KG1 (cell line): ENCODE results near the gene NAA50.

Source experiments
- DNase-seq: peaks from one replicate; lab custom pipeline; 2025; lab: John Stamatoyannopoulos, UW

The NAA50 gene

DNA sequence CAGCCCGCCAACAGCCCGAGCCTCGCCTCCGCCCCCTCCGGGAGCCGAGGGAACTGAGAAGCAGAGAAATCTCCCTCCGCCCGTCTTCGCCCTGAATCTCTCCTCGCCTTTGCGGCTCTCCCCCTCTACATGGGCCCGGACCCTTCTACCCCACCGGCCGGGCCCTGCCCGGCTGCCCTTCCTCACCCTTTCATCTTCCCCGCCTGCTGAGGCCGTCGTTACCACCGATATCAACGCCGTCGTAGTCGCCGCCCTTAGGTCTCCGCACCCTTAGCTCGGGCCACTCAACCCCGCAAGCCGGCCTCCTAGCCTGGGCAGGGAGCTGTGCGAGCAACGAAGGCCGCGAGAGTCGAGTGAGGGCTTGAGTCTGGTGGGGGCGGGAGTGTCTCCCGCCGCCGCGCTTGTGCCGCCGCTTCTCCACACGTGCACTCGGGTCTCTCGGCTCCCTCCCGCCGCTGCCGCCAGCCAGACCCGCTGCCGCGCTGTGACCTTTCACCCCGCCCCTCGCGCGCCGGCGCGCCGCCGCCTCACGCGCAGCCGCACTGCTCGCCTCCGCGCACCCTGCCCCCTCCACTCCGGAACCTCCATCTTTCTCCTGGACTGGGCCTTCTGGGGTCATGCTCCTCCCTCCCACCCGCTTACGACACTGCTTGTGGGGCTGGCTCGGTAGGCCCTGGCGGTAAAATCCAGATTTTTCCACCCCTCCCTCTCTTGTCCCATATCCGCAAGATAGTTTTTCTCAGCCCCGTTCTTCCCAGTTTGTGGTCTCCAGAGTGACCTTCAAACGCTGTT is at the start of gene NAA50:
NAA50 (minus strand) TSS at position 494 of the 792 bp plus-strand sequence; CDS start at position 194, 300 bp downstream.
- DNase-seq = peak; percentile 88

DNA sequence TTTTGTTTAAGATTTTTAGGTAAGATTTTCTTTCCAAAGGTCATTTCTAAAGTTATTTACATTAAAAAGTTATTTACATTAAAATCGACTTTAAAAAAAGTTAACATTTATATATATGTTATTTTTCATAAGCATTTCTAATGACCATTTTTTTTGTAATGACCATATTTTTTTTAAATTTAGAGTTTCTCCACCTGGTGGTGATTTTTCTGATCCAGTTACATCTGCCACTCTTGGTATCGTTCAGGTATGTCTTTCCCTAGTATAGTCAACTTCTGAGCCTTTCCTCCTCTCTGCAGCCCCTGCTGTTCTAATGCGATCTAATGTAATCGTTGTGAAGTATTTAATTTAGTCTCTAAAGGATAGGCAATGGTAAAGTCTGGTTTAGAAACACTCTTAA is 49.6 kb upstream of the NAA50 start:
- no peak for DNase-seq

DNA sequence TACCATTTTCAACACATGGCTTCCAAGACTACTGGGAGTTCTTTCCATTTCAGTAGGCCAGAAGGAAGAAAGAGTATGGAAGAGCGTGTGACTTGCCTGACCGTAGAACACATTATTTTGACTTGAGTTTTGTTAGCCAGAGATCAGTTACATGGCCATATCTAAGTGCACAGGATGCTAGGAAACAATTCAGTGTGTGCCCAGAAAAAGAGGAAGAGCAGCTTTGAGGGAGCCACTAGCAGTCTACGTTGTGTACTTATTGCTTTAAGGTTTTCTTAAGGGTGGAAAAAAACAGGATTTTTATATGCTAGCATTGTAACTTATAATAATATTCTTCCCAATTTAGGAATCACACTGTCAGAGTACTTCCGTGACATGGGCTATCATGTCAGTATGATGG is 48.5 kb upstream of the NAA50 start:
- DNase-seq = no peak

DNA sequence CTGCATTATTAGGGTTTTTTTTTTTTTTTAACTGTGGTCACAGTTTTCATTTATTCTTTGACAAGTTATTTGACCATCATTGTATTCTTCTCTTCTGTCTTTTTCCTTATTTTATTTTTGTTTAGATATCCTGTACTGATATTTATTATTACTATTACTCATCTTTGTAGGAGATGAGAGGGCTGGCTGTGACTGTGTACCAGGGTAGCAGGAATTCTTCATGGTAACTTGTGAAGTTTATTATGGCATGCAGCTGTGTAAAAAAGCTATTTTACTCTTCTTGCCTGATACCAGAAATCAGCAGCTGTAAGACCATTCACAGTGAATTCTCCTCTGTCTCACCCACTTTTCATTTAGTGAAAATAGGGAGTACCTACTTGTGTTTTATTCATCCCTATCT is 45.3 kb upstream of the NAA50 start:
- no peak for DNase-seq

DNA sequence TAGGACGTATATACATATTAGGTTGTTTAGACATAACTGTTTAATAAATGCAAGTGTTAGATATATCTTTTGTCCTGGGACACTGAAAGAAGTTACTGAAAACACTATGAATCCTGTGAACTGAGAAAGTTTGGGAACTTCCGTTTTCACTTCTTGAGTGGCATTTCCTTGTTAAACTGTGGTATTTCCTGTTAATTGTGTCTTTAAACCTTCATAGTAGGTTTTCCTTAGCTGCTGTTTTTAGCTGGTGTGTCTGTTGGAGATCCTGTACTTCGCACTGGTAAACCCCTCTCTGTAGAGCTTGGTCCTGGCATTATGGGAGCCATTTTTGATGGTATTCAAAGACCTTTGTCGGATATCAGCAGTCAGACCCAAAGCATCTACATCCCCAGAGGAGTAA is 37.9 kb upstream of the NAA50 start:
- no peak for DNase-seq

DNA sequence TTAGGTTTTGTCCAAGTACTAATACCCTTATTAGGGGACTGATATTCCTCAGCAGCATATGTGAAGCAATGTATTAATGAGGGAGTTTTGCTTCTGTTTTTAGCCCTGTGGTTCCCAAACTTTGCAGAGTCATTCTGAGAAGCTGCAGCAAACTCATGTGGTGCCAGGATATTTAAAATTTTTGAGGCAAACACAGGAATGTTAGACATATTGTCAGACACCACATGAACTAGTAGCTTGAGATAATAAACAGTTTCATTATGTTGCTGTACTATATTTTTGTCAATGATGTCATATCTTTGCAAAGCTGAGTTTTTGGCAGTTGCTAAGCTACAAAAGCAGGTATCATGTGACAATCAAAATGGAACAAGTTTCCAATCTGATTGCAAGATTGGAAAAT is 37.4 kb upstream of the NAA50 start:
- DNase-seq = no peak

DNA sequence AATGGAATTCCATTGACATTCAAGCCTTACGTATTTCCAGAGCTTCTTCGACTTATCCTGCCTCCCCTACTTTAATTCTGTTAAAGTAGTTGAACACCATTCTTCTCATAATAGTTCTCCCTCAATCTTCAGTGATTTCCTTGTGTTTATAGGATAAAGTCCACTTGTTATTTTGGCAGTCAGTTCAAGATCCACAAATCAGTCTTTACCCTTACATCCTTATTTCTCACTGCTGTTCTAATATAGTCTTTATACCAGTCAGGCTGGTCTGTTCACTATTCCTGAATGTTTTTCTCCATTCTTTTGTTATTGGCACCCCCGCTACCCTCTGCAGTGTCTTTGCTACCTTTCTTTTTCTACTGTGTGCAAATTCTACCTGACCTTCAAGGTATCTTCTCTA is 30.5 kb upstream of the NAA50 start:
- DNase-seq = no peak

DNA sequence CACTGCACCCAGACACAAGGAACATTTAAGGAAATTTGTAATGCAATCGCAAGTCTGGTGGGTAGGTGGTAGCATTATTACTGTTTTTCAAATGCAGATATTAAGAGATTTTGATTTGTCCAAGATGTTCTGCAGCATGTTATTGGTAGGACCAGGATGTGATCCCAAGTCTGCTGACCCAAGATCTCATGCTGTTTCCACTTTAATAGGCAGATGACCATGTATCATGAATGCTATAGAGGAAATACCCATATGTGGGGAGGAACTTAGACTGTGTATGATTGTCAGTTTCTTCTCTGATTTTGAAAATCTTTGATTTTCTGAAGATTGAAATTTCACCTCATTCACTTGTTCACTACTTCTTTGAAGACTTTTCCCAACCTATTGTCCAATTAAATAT is 29.5 kb upstream of the NAA50 start:
- DNase-seq = no peak

DNA sequence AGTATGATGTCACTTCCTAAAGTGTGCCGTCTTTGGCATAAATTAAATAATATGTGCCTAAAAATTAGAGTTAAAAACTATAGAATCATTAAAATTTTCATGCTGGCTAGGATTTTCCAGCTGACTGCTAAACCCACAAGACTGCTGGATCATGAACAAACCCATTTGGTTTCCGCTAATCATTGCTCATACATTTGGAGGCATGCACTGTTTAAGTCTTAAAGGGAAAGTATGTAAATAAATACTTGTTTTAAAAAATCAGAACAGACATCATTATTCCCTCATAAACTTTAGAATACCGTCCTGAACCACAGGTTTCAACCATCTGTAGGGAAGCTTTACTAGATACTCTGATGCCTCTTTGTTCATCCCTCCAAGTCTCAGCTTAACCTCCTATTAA is 27.3 kb upstream of the NAA50 start:
- DNase-seq = no peak

DNA sequence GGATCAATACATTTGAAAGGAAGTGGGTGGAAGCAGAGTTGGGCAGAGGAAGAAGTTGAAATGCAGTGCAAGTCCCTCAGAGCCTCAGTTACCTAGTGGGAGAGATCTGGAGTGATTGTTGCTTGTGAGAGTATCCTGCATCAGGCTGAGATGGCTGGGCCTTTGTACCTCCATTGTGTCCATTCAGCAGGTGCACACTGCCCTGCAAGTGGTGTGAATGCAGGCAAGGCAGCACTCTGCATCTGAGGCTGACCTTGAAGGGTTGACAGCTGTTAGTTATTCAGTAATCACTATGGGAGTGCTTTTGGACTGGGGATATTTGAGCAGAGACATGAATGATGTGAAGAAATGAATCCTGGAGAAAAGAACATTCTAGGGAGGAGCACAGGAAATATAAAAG is 25.9 kb upstream of the NAA50 start:
- no peak for DNase-seq

DNA sequence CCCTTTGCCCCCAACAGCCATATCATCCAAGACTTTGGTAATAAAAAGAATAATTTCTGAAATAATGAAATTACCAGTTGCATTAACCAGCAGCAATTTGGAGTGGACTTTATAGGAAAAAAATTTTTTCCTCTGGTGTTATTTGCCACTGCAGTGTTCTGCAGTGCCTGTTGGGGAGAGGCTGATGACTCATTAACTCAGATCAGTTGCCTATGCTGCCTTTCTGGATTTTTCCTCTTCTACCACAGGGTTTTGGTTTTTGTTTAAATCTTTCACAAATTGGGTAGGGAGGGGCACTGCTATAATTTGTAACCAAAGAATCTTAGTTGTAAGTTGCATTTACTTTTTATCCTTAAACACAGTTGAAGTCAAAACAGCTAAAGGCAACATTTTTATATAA is 23.5 kb upstream of the NAA50 start:
- DNase-seq = no peak

DNA sequence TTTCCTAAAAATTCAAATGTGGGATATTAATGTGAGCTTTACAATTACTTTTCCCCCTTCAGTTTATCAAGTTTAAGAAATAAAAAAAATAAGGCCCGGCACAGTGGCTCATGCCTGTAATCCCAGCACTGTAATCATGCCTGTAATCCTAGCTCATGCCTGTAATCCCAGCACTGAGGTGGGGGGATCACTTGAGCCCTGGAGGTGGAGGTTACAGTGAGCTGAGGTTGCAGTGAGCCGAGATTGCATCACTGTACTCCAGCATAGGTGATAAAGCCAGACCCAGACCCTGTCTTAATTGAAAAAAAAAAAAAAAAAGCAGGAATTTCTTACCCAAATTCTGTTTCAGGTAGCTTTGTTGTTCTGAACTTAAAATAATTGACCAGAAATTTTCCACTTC is 18.6 kb upstream of the NAA50 start:
- no peak for DNase-seq

DNA sequence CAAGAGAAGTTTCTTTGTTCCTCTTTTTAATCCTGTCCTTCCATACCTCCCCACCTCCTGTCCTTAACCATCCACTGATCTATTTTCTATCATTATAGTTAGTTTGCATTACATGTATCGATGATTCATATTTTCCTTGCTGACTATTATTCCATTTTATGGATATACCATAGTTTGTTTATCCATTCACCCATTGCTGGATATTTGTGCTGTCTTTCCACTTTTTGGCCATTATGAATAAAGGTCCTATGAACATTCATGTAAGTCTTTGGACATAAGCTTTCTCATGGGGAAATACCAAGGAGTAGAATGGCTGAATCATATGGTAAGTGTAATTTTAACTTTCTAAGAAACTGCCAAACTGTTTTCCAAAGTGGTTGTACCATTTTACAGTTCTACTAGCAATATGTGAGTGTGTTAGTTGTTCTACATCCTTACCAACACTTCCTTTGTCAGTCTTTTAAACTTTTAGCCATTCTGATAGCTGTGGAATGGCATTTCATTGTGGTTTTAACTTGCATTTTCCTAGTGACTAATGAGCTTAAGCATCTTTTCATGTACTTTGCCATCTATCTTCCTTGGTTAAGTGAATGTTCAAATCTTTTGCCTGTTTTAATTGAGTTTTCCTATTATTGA is 12.5 kb upstream of the NAA50 start:
- DNase-seq = no peak

DNA sequence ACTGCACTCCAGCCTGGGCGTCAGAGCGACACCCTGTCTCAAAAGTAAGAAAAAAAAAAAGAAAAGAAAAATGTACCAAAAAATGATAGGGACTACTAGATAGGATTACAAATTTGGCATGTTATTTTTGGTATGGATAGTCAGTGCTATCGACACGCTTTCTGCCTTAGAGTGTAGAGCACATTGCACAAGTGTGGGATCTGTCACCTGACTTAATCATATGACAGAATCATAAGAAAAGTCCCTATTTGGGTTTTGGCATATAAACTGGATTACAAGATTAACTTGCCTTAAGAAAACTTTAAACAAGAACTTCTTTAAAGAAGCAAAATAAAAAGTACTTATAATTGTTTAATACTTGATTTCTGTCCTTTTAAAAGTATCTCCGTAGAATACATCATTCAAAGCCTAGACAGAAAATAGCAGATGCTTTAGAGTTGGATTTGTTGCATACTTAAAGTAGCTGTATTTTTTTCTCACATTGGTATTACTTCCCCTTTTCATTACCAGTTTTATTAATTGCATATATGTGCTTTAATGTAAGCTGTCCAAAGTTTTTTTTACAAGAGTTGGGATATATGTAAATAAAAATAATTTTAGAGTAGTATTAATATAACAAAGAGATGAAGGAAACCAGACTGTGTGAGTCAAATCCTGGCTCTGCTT is 8.6 kb upstream of the NAA50 start:
- DNase-seq = no peak

DNA sequence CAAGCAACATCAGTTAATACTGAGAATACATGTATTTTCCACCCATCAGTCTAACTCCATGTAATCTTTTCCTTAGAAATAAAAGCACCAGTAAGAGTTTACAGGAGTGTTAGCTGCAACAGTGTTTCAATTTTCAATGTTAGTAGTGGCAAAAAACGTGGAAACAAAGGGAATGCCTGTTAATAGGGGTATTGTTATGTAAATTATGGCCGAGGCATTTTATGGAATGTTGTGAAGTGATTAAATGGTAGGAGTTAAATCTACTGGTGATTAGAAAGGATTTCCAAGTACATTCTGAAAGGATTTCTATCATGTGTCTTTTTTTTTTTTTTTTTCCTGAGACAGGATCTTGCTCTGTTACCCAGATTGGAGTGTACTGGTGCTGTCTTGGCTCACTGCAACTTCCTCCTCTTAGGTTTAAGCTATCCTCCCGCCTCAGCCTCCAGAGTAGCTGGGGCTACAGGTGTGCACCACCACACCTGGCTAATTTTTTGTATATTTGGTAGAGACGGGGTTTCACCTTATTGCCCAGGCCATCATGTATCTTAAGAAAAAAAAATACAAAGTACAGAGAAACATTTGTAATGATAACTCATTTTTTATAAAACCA is 7.4 kb upstream of the NAA50 start:
- no peak for DNase-seq

DNA sequence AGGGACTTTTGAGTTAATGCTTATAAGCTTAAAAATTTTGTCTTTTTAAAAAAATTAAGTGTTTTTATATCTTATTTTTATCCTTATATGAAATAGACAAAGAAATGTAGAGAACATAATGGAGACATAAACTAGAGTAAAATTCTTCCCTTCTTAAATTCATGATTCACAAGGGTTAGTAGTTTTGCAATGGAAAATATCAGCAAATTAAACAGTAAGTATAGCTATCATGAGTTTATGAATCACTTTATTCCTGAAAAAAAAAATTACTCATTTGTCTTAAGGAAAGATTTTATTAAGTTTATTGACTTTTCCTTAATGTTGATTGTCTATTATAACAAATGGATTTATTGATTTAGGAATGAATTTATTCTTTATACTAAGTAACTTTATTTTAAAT is 5.1 kb upstream of the NAA50 start:
- no peak for DNase-seq

DNA sequence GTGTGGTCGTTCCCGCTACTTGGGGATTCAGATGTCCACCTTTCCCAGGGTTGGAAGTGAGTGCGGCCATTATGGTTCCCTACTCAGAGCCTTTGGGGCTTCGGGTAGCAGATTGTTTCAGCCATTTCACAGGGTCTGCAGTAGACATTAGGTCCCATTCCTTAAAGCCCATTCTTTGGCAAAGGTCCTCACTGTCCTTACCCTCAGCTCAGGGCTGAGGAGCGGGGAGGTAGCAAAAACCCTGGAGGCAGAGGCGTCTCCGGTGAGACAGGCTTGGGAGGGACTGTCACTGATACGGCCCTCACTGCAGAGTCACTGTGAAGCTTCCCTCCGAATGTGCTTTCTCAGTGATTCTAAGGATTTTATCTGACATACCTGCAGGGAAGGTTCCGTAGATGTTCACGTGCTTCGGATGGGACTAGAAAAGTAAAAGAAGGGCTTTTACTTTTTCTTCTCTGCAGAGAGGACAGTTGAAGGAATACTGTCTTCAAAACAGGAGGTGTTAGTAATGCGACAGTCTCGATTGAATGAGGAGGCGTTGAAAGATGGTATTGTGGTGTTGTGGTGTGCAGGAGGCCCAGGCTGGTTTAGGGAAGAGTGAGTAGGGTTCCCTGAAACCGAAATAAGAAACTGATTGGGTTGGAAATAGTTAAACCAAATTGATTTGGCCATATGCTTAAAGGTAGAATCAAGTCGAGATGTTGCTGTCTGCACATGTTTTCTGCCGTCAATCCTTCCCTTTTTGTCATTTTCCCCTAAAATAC is 1.4 kb upstream of the NAA50 start:
- DNase-seq = no peak

DNA sequence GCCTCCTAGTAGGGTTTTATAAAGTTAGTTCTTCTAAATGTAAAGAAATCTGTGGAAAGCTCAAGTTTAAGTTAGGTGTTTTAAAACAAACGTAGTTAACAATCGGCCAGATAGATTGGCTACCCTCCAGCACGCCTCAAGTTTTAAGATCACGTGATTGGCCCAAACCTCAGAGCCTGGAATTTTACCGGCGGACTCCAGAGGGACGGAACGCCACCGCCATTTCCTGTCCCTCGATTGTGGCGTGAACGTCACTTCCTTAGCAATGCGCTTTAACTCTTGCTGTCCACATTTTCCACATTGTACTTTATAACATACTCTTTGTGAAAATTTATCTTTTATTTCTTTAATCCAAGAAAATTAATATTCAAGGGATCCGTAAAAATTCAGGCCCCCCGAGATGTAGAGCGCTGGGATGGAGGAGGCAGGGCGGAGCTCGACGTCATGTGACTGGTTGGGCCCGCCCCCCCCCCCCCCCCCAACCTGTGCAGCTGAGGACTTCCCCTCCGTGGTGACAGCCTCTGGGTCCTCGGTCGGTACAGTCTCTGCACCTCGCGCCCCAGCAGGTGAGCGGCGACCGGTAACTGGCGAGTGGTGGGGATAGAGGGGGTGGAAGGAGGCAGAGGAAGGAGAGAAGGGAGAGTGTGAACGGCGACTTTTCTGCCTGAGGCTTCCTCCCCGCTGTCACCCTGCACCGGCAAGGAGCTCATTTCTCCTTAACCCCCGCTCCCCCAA is 666 bp upstream of the NAA50 start, which contains the start of gene ATP6V1A:
ATP6V1A (plus strand) TSS at position 488 of the 735 bp plus-strand sequence. CDS start 31,719 bp downstream, outside the sequence.
- peak; percentile 87 for DNase-seq

DNA sequence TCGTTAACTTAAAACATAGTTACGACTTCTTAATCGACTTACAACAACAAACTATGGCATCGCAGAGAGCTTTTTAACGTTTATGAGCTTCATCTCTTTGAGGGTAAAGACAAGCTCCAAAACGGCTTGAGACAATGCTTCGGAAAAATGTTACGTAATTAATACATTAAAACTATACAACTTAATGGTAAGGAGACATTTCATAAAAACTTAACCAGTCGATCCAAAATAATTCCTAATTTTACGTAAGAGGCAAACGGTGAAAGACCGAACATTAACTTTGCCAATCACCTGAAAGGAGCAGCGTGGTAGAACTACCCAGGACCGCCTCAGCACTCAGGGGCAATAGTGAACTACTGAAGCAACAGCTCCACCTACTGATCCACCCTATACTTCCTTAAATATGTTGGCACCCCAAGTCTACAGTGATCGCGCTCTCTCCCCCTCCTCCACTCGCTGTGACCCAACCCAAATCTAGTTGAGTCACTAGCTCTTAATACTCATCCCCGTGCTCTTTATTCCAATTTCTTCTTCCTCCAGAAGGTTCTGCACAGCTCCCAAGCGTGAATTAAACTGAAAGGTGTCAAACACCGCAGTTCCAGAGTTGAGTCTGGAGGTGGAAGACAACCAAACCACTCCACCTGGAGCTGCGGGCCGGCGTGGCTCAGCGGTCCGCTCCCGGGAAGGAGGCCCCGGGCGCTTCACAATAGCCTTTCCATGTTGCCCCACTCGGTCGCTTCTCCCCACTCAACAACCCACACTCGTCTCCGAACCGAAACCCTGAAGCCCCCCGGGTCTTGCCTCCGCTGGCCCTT is 901 bp downstream of the NAA50 start:
- DNase-seq = peak; percentile 85

DNA sequence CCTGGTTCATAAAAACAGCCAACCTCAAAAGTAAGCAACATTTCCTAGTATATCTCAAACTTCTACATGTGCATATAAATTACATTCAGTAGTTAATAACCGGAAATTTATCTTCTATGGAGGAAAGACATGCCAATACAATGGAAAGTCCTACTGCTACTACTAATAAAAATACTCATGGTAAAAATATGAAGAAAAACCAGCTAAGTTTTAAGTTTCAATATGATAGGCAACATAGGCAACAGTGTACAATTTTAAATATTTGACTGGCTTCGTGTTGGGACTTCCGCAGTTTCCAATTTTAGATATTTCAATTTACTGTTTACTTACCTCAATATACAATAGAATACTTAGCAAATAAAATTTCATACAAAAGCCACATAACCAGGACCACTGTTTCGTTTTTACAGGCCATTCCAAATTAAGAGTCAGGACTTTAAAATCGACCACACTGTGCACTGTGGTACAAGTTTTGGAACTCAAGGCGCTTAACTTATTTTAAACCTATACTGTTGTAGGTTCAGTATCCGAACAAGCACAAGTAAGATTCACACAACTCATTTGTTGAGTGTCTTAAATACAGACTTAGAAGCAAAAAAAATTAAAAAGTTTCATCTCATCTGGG is 2.9 kb downstream of the NAA50 start:
- DNase-seq = no peak
